ENCODE data around the gene BID.
A peak's percentile ranks its signal among the peaks of the same experiment; 100 is the strongest.

Gene BID

DNA sequence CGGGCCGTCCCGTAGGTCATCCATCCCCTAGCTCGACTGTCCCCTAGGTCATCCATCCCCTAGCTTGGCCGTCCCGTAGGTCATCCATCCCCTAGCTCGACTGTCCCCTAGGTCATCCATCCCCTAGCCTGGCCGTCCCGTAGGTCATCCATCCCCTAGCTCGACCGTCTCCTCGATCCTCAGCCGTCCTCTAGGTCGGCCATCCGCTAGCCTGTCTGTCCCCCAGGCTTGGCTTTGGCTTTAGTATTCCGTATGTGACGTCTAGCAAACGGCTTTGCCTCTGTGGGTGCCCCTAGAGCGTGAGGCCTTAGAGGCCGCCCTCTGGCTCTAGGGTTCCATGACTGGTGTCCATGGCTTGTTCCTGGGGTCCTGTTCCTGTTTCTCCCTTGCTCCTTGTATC lies 40.6 kb upstream of the BID start:
- DNase-seq, result no peak
- Histone ChIP-seq H3K4me3 (ENCODE audit: low read depth, low read length) (no peak overlapping the region), H3K36me3 (peaks cover 8% of the 10 kb centered on the region; the same call in 1 of the 2 replicates), H3K9me3 (ENCODE audit: severe bottlenecking) (no peaks in the 10 kb centered on the region), H3K27ac (no peak overlapping the region), H3K27me3 (ENCODE audit: insufficient read depth, low read depth, severe bottlenecking) (no peaks in the 10 kb centered on the region)
- TF ChIP-seq, protein P1, sequence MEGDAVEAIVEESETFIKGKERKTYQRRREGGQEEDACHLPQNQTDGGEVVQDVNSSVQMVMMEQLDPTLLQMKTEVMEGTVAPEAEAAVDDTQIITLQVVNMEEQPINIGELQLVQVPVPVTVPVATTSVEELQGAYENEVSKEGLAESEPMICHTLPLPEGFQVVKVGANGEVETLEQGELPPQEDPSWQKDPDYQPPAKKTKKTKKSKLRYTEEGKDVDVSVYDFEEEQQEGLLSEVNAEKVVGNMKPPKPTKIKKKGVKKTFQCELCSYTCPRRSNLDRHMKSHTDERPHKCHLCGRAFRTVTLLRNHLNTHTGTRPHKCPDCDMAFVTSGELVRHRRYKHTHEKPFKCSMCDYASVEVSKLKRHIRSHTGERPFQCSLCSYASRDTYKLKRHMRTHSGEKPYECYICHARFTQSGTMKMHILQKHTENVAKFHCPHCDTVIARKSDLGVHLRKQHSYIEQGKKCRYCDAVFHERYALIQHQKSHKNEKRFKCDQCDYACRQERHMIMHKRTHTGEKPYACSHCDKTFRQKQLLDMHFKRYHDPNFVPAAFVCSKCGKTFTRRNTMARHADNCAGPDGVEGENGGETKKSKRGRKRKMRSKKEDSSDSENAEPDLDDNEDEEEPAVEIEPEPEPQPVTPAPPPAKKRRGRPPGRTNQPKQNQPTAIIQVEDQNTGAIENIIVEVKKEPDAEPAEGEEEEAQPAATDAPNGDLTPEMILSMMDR (IDR thresholded peaks at IDR 0.05; ENCODE audit: low read depth, low read length), result no peak

DNA sequence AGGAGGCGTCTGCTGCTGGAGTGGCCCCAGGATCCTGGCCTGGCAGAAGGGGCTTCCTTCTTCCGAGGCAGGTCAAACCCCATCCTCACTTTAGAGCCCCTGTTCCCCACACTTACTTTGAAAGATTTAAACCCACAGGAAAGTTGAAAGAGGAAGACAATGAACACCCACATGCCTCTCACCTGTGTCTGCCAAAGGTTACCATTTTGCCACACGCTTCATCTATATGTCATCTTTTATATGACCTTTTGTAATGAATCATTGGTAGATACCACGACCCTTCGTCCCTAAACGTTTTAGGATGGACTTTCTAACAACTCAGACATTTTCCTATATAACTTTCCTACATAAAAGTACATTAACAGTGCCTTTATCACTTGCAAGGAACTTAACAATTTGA lies 39.8 kb upstream of the BID start:
- H3K27ac ChIP-seq, result no peak overlapping the region
- TF ChIP-seq, protein P1 (IDR thresholded peaks at IDR 0.05; ENCODE audit: low read depth, low read length), result no peak
- H3K27me3 ChIP-seq (ENCODE audit: insufficient read depth, low read depth, severe bottlenecking), result no peaks in the 10 kb centered on the region
- H3K4me3 ChIP-seq (ENCODE audit: low read depth, low read length), result no peak overlapping the region
- H3K9me3 ChIP-seq (ENCODE audit: severe bottlenecking), result no peaks in the 10 kb centered on the region
- no peak for DNase-seq
- H3K36me3 ChIP-seq, result peaks cover 8% of the 10 kb centered on the region

DNA sequence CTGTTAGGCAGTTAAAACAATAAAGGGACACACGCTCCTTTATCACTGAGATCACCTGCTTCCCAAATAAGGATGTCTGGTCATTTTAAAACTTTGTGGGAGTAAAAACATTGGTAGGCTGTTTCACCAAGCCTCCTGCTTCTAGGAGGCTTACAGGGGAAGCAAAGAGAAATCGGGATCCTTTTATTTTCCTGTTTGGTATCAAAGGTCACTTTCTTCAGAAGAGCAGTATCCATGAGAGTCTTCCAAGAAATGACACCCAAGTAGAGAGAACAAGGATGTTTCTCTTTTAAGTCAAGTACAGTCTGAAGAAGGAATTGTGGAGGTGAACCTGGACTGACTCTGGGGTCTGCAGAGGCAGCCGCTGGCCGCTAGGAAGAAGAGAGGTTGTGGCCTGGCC lies 36.9 kb upstream of the BID start:
- Histone ChIP-seq H3K36me3 (peaks cover 12% of the 10 kb centered on the region), H3K4me3 (ENCODE audit: low read depth, low read length) (no peak overlapping the region), H3K9me3 (ENCODE audit: severe bottlenecking) (no peaks in the 10 kb centered on the region), H3K27ac (no peak overlapping the region), H3K27me3 (ENCODE audit: insufficient read depth, low read depth, severe bottlenecking) (no peaks in the 10 kb centered on the region)
- TF ChIP-seq, protein P1 (IDR thresholded peaks at IDR 0.05; ENCODE audit: low read depth, low read length), result no peak
- DNase-seq, result no peak

DNA sequence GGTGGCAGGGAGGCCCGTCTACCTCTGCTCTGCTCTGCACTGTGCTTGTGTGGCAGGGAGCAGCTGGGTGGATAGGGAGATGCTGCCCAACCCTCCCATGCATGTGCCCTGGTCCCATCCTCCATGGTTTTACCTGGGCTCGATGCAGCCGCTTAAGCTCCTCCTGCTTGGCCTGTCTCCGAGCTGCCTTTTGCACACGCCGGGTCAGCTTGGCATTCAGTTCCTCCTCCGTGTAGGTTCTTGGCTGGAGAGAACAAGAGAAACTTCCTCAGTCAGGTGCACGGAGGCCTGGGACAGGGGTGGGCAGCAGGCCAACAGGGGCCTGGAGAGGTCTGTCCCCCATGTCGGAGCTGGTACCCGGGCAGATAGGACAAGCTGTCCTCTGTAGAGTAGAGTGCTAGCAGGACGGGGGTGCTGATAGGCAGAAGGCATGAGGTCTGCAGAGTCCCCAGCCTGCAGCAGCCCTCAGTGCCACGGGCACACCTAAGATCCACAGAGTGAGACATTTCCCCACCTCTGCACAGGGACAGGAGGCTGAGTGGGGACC lies 36.4 kb upstream of the BID start:
- H3K27ac ChIP-seq, result no peak overlapping the region
- H3K4me3 ChIP-seq (ENCODE audit: low read depth, low read length), result no peak overlapping the region
- no peaks in the 10 kb centered on the region for H3K27me3 ChIP-seq (ENCODE audit: insufficient read depth, low read depth, severe bottlenecking)
- H3K9me3 ChIP-seq (ENCODE audit: severe bottlenecking), result no peaks in the 10 kb centered on the region
- no peak for DNase-seq
- TF ChIP-seq, protein P1 (IDR thresholded peaks at IDR 0.05; ENCODE audit: low read depth, low read length), result no peak
- peaks cover 8% of the 10 kb centered on the region for H3K36me3 ChIP-seq

DNA sequence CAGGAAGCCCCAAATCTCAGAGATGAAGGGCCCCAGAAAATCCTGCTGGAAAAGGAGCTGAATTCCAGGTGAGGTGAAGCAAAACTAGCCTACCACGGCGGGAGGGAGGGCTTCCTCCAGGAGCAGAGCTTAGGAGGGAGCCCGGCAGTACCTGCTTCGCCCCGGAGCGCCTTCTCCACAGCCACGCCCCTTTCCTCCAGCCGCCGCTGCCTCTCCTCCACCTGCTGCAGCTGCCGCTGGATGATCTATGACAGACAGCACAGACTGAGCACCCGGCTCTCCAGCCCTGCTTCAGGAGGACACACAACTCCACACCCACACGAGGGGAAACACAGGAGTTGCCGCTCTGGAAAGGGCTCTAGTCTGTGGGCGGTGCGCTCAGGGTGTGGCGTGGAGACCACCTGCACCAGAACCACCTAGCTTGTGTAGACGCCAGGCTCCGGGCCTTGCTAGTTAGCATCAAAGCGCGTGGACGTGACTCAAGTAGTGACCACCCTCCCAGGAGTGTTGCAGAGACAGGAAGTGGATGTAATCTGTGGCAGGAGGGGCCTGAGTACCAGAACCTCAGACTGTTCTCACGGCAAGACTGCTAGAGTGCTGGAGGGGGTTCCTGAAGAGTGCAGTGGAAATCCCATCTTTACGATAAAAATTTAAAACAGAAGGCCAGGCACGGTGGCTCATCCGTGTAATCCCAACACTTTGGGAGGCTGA lies 34.6 kb upstream of the BID start:
- Histone ChIP-seq H3K4me3 (ENCODE audit: low read depth, low read length) (no peak overlapping the region), H3K27me3 (ENCODE audit: insufficient read depth, low read depth, severe bottlenecking) (no peaks in the 10 kb centered on the region), H3K9me3 (ENCODE audit: severe bottlenecking) (no peaks in the 10 kb centered on the region), H3K36me3 (peaks cover 8% of the 10 kb centered on the region), H3K27ac (no peak overlapping the region)
- TF ChIP-seq, protein P1 (IDR thresholded peaks at IDR 0.05; ENCODE audit: low read depth, low read length), result no peak
- DNase-seq, result peak; percentile 74
